SK-N-SH (cell line): Measurements from ENCODE around the gene TCF7L2. TPM values are rescaled to one million over a fixed set of nuclear protein-coding genes. Genes with fewer than 3 reads are reported as not detected.

Source experiments
- CTCF ChIA-PET: fragments of 300-600, 350-600 bp; formaldehyde crosslinking; extraction: SDS; loops from one replicate; lab custom pipeline; 2021; lab: Yijun Ruan, JAX
- POLR2A ChIA-PET: fragments of 350-600 bp; sonication (Branson Sonifier 250); formaldehyde crosslinking; extraction: SDS; loops from one replicate; lab custom pipeline; 2020; ENCODE audit warnings: antibody characterized with exemption, inconsistent platforms; lab: Yijun Ruan, JAX
- DNase-seq: peaks from one replicate; pipeline ENCODE4 v3.0.0; 2012
- H2AFZ ChIP-seq: fragments of 200-600 bp; sonication (generic); 2 replicates; pipeline ENCODE4 v1.8.1; 2016; ENCODE audit warnings: antibody characterized with exemption, mild to moderate bottlenecking, low read depth
- H3F3A ChIP-seq: fragments of 200-600 bp; sonication (generic); replicated peaks from 2 replicates; pipeline ENCODE3; 2016; ENCODE audit warnings: antibody characterized with exemption, mild to moderate bottlenecking; ENCODE audit not compliant: insufficient read depth
- H3K27ac ChIP-seq, 2 experiments: fragments of 200-500 bp in 1 of 2; fragments of 200-600 bp in 1 of 2; sonication (Bioruptor generic) in 1 of 2; sonication (generic), shearing (Covaris generic) in 1 of 2; 2 replicates each; pipeline versions ENCODE4 v1.5.1 to v1.6.1; 2014 to 2016; ENCODE audit warnings: low read depth in 2 of 2, inconsistent platforms in 1 of 2, low read length in 1 of 2, mild to moderate bottlenecking in 1 of 2, mixed read lengths in 1 of 2
- H3K27me3 ChIP-seq: fragments of 200-600 bp; sonication (generic), shearing (Covaris generic); 2 replicates; pipeline ENCODE4 v1.6.1; 2016; ENCODE audit warnings: mixed run types; ENCODE audit not compliant: insufficient read depth
- H3K36me3 ChIP-seq, 2 experiments: fragments of 200-500 bp in 1 of 2; fragments of 200-600 bp in 1 of 2; sonication (Bioruptor generic) in 1 of 2; sonication (generic) in 1 of 2; replicated peaks in 1 of 2; 2 replicates each; pipeline versions ENCODE3 to v1.5.1; 2014 to 2016; ENCODE audit warnings: low read length in 1 of 2, mild to moderate bottlenecking in 1 of 2; ENCODE audit not compliant: insufficient read depth in 2 of 2, control insufficient read depth in 1 of 2
- H3K4me1 ChIP-seq, 2 experiments: fragments of 200-500 bp in 1 of 2; fragments of 200-600 bp in 1 of 2; sonication (Bioruptor generic) in 1 of 2; sonication (generic), shearing (Covaris generic) in 1 of 2; 2 replicates each; pipeline versions ENCODE4 v1.5.1 to v1.6.1; 2014 to 2016; ENCODE audit warnings: low read depth in 1 of 2, low read length in 1 of 2, mixed run types in 1 of 2; ENCODE audit not compliant: insufficient read depth in 2 of 2, control insufficient read depth in 1 of 2
- H3K4me2 ChIP-seq: fragments of 200-600 bp; sonication (generic), shearing (Covaris generic); 2 replicates; pipeline ENCODE4 v1.6.1; 2017; ENCODE audit warnings: mixed run types
- H3K4me3 ChIP-seq, 2 experiments: fragments of 200-500 bp in 1 of 2; fragments of 200-600 bp in 1 of 2; sonication (Bioruptor generic) in 1 of 2; sonication (generic), shearing (Covaris generic) in 1 of 2; 2 replicates each; pipeline versions ENCODE4 v1.5.1 to v1.8.1; 2014 to 2016; ENCODE audit warnings: low read depth in 2 of 2, inconsistent platforms in 1 of 2, low read length in 1 of 2, mild to moderate bottlenecking in 1 of 2, mixed read lengths in 1 of 2, moderate library complexity in 1 of 2
- H3K79me2 ChIP-seq: fragments of 200-600 bp; sonication (generic); 2 replicates; pipeline ENCODE4 v1.8.1; 2017; ENCODE audit warnings: mild to moderate bottlenecking; ENCODE audit not compliant: insufficient read depth
- H3K9ac ChIP-seq: fragments of 200-600 bp; sonication (generic); 2 replicates; pipeline ENCODE4 v1.6.1; 2017; ENCODE audit warnings: mixed run types
- H3K9me2 ChIP-seq: fragments of 200-600 bp; sonication (generic); 2 replicates; pipeline ENCODE4 v1.6.1; 2017; ENCODE audit warnings: mixed run types
- H3K9me3 ChIP-seq: fragments of 200-600 bp; sonication (generic); 2 replicates; pipeline ENCODE4 v1.6.1; 2017; ENCODE audit warnings: mixed run types, mild to moderate bottlenecking, moderate library complexity
- H4K20me1 ChIP-seq: fragments of 200-600 bp; sonication (generic); 2 replicates; pipeline ENCODE4 v1.6.1; 2017; ENCODE audit warnings: mild to moderate bottlenecking, mixed run types; ENCODE audit not compliant: insufficient read depth
- CTCF ChIP-seq: fragments of 200-600 bp; sonication (generic); IDR thresholded peaks from 2 replicates; pipeline ENCODE4 v1.6.1; 2017; ENCODE audit warnings: antibody characterized with exemption, mild to moderate bottlenecking, moderate library complexity
- ELF1 ChIP-seq: IDR thresholded peaks from 2 replicates; pipeline ENCODE4 v1.4.0; 2012
- GABPA ChIP-seq: IDR thresholded peaks from 2 replicates; pipeline ENCODE4 v1.4.0; 2012; ENCODE audit warnings: low read depth, mild to moderate bottlenecking
- JUND ChIP-seq: IDR thresholded peaks from 2 replicates; pipeline ENCODE4 v1.4.0; 2012
- MAX ChIP-seq: IDR thresholded peaks from 2 replicates; pipeline ENCODE4 v1.4.0; 2012; ENCODE audit warnings: low read depth
- MEF2A ChIP-seq: IDR thresholded peaks from 2 replicates; pipeline ENCODE4 v1.4.0; 2012; ENCODE audit warnings: low read depth, borderline replicate concordance
- POLR2AphosphoS5 ChIP-seq: IDR thresholded peaks from 2 replicates; pipeline ENCODE4 v1.6.1; 2012; ENCODE audit warnings: low read depth, low read length
- RCOR1 ChIP-seq: fragments of 150-350 bp; IDR thresholded peaks from 2 replicates; pipeline ENCODE4 v1.6.1; 2017; ENCODE audit warnings: antibody characterized with exemption, low read length
- REST ChIP-seq: IDR thresholded peaks from 2 replicates; pipeline ENCODE4 v1.6.1; 2012; ENCODE audit warnings: mild to moderate bottlenecking, low read depth, low read length, moderate library complexity
- SIN3A ChIP-seq: IDR thresholded peaks from 2 replicates; pipeline ENCODE4 v1.6.1; 2012; ENCODE audit warnings: low read depth, mild to moderate bottlenecking, low read length, moderate library complexity, borderline replicate concordance
- TCF12 ChIP-seq: IDR thresholded peaks from 2 replicates; pipeline ENCODE4 v1.4.0; 2012
- USF1 ChIP-seq: IDR thresholded peaks from 2 replicates; pipeline ENCODE4 v1.4.0; 2012; ENCODE audit warnings: low read depth, borderline replicate concordance
- WGBS: methylation state at CpG from one replicate; pipeline ENCODE4 v1.1.6; 2017; ENCODE audit warnings: low lambda C conversion rate; 5-methylcytosine and 5-hydroxymethylcytosine counted together
- polyA plus RNA-seq, 3 experiments: library from polyadenylated mRNA; depleted of rRNA; stranded (reverse); fragments of >200 nt; gene quantifications; 2 replicates each; pipeline ENCODE4 v1.2.3, GENCODE V29; 2012

TCF7L2 gene
- polyA plus RNA-seq, 1 of the 3 experiments (the other 2 are of a cell fraction): 10.2 TPM

GRCh38 chr10:113047963-113048781 is 98.1 kb downstream of the TCF7L2 start:
- H3K9ac ChIP-seq: no peak overlapping the region
- no peaks in the 10 kb centered on the region for H3K36me3 ChIP-seq
- no peaks in the 10 kb centered on the region for H3K9me2 ChIP-seq
- no peaks in the 10 kb centered on the region for H3K27me3 ChIP-seq
- H3F3A ChIP-seq: peaks cover 16% of the 10 kb centered on the region
- peaks cover 10% of the 10 kb centered on the region; the same call in 1 of the 2 replicates for H4K20me1 ChIP-seq
- no peak overlapping the region for H2AFZ ChIP-seq
- H3K4me3 ChIP-seq: no peak overlapping the region
- TF ChIP-seq RCOR1 (no peak), JUND (no peak), ELF1 (no peak), MEF2A (no peak), SIN3A (no peak), POLR2AphosphoS5 (no peak), TCF12 (no peak), MAX (no peak), CTCF (no peak), USF1 (no peak), GABPA (no peak), REST (no peak)
- TF ChIP-seq, all 33 proteins: peak for 0
- 93% methylated on average over 13 of the region's 13 CpGs for WGBS
- H3K4me1 ChIP-seq: peaks cover 5 to 14% of the 10 kb centered on the region in 2 experiments
- POLR2A ChIA-PET: no interaction called here
- no peak overlapping the region for H3K4me2 ChIP-seq
- no peak for DNase-seq
- H3K27ac ChIP-seq: peak overlapping the region in 1 of 2 experiments; percentile 11; a peak in 1 of 4 replicates
- CTCF ChIA-PET: interaction anchor here (1.1 to 1.2 kb wide), 2 partner anchors 9 to 337 kb away, joined by 3 read pairs; no protein-coding TSS in a partner anchor
- H3K79me2 ChIP-seq: peaks cover 50% of the 10 kb centered on the region; the same call in 1 of the 2 replicates
- H3K9me3 ChIP-seq: no peaks in the 10 kb centered on the region
